HEK293 (cell line): ENCODE results near the gene MYMK.

Source experiments
- CTCF ChIA-PET: fragments of 350-600 bp; formaldehyde crosslinking; extraction: SDS; loops from one replicate; lab custom pipeline; 2021; ENCODE audit warnings: antibody characterized with exemption; lab: Yijun Ruan, JAX
- POLR2A ChIA-PET: fragments of 300-600 bp; formaldehyde crosslinking; extraction: SDS; loops from one replicate; lab custom pipeline; 2020; ENCODE audit warnings: antibody characterized with exemption, inconsistent platforms; lab: Yijun Ruan, JAX
- H3K27ac ChIP-seq: fragments of 200-500 bp; sonication (Bioruptor generic); 2 replicates; pipeline ENCODE4 v1.5.1; 2014; ENCODE audit warnings: low read depth, low read length, control low read depth, inconsistent platforms; ENCODE audit errors: extremely low read depth
- H3K36me3 ChIP-seq, 2 experiments: fragments of 200-500 bp in 1 of 2; sonication (Bioruptor generic) in 1 of 2; 1 replicate in 1 of 2; 2 replicates in 1 of 2; pipeline ENCODE4 v1.5.1; 2014 to 2017; ENCODE audit warnings: inconsistent platforms in 2 of 2, low read length in 2 of 2; ENCODE audit not compliant: control insufficient read depth in 2 of 2, insufficient read depth in 1 of 2
- H3K4me1 ChIP-seq: fragments of 200-500 bp; sonication (Bioruptor generic); 2 replicates; pipeline ENCODE4 v1.5.1; 2014; ENCODE audit warnings: mild to moderate bottlenecking, low read length, inconsistent platforms; ENCODE audit not compliant: control insufficient read depth, insufficient read depth
- H3K4me3 ChIP-seq: 2 replicates; pipeline ENCODE4 v1.5.1; 2011; ENCODE audit warnings: low read depth, mild to moderate bottlenecking, control low read depth, low read length, moderate library complexity
- H3K9me3 ChIP-seq: fragments of 200-500 bp; sonication (Bioruptor generic); 2 replicates; pipeline ENCODE4 v1.5.1; 2014; ENCODE audit warnings: low read depth, low read length, inconsistent platforms; ENCODE audit not compliant: control insufficient read depth, insufficient read depth
- GFI1B ChIP-seq: fragments of 450-650 bp; formaldehyde crosslinking; IDR thresholded peaks from 2 replicates; pipeline ENCODE4 v1.5.1; 2016; ENCODE audit warnings: missing biosample characterization, missing genetic modification characterization
- HIC1 ChIP-seq: fragments of 450-650 bp; formaldehyde crosslinking; IDR thresholded peaks from 2 replicates; pipeline ENCODE4 v1.5.1; 2016; ENCODE audit warnings: missing biosample characterization, missing genetic modification characterization
- HOXC10 ChIP-seq: sonication (generic); formaldehyde crosslinking; IDR thresholded peaks from 2 replicates; pipeline ENCODE4 v1.8.1; 2023; ENCODE audit warnings: mild to moderate bottlenecking, missing genetic modification reagents
- KLF7 ChIP-seq: fragments of 450-650 bp; formaldehyde crosslinking; IDR thresholded peaks from 2 replicates; pipeline ENCODE4 v1.5.1; 2016; ENCODE audit warnings: missing biosample characterization, missing genetic modification characterization, borderline replicate concordance
- PATZ1 ChIP-seq: fragments of 450-650 bp; formaldehyde crosslinking; IDR thresholded peaks from 2 replicates; pipeline ENCODE4 v1.5.1; 2016; ENCODE audit warnings: missing biosample characterization, missing genetic modification characterization
- REST ChIP-seq: fragments of 450-650 bp; formaldehyde crosslinking; IDR thresholded peaks from 2 replicates; pipeline ENCODE4 v1.5.1; 2016; ENCODE audit warnings: missing biosample characterization, missing genetic modification characterization
- ZBTB1 ChIP-seq: fragments of 450-650 bp; formaldehyde crosslinking; IDR thresholded peaks from 2 replicates; pipeline ENCODE4 v1.5.1; 2016; ENCODE audit warnings: missing biosample characterization, missing genetic modification characterization
- ZBTB26 ChIP-seq: fragments of 450-650 bp; formaldehyde crosslinking; optimal IDR thresholded peaks from 2 replicates; pipeline ENCODE3; 2016; ENCODE audit warnings: missing biosample characterization, mild to moderate bottlenecking, missing genetic modification characterization
- ZBTB6 ChIP-seq: fragments of 450-650 bp; formaldehyde crosslinking; IDR thresholded peaks from 2 replicates; pipeline ENCODE4 v1.5.1; 2017; ENCODE audit warnings: missing biosample characterization, missing genetic modification characterization
- ZFP69B ChIP-seq: fragments of 450-650 bp; formaldehyde crosslinking; IDR thresholded peaks from 2 replicates; pipeline ENCODE4 v1.5.1; 2016; ENCODE audit warnings: missing biosample characterization, missing genetic modification characterization
- ZIC2 ChIP-seq: fragments of 450-650 bp; formaldehyde crosslinking; IDR thresholded peaks from 2 replicates; pipeline ENCODE4 v1.5.1; 2016; ENCODE audit warnings: missing biosample characterization, missing genetic modification characterization
- ZNF112 ChIP-seq: fragments of 450-650 bp; formaldehyde crosslinking; IDR thresholded peaks from 2 replicates; pipeline ENCODE4 v1.5.0; 2017; ENCODE audit warnings: missing biosample characterization, missing genetic modification characterization
- ZNF146 ChIP-seq: fragments of 450-650 bp; formaldehyde crosslinking; IDR thresholded peaks from 2 replicates; pipeline ENCODE4 v1.5.1; 2016; ENCODE audit warnings: missing biosample characterization, missing genetic modification characterization
- ZNF155 ChIP-seq: fragments of 450-650 bp; formaldehyde crosslinking; IDR thresholded peaks from 2 replicates; pipeline ENCODE4 v1.5.1; 2016; ENCODE audit warnings: missing biosample characterization, missing genetic modification characterization
- ZNF211 ChIP-seq: fragments of 450-650 bp; formaldehyde crosslinking; IDR thresholded peaks from 2 replicates; pipeline ENCODE4 v1.5.1; 2016; ENCODE audit warnings: low read depth, missing biosample characterization, missing genetic modification characterization
- ZNF354C ChIP-seq: fragments of 450-650 bp; formaldehyde crosslinking; IDR thresholded peaks from 2 replicates; pipeline ENCODE4 v1.5.1; 2016; ENCODE audit warnings: missing biosample characterization, missing genetic modification characterization, low read depth, borderline replicate concordance
- ZNF521 ChIP-seq: fragments of 450-650 bp; formaldehyde crosslinking; IDR thresholded peaks from 2 replicates; pipeline ENCODE4 v1.5.1; 2017; ENCODE audit warnings: missing biosample characterization, mild to moderate bottlenecking, missing genetic modification characterization
- ZNF529 ChIP-seq: fragments of 450-650 bp; formaldehyde crosslinking; IDR thresholded peaks from 2 replicates; pipeline ENCODE4 v1.5.1; 2017; ENCODE audit warnings: missing genetic modification characterization, missing biosample characterization; ENCODE audit not compliant: insufficient replicate concordance
- ZNF621 ChIP-seq: fragments of 450-650 bp; formaldehyde crosslinking; IDR thresholded peaks from 2 replicates; pipeline ENCODE4 v1.5.1; 2017; ENCODE audit warnings: missing biosample characterization, missing genetic modification characterization
- ZNF768 ChIP-seq: fragments of 450-650 bp; formaldehyde crosslinking; IDR thresholded peaks from 2 replicates; pipeline ENCODE4 v1.5.1; 2018; ENCODE audit warnings: missing biosample characterization, mild to moderate bottlenecking, missing genetic modification characterization
- ZNF785 ChIP-seq: fragments of 450-650 bp; formaldehyde crosslinking; IDR thresholded peaks from 2 replicates; pipeline ENCODE4 v1.5.1; 2016; ENCODE audit warnings: missing biosample characterization, missing genetic modification characterization
- ZSCAN16 ChIP-seq: fragments of 450-650 bp; formaldehyde crosslinking; IDR thresholded peaks from 2 replicates; pipeline ENCODE4 v1.5.1; 2016; ENCODE audit warnings: missing biosample characterization, missing genetic modification characterization
- TF ChIP-seq, protein P1 (sequence below): fragments of 450-650 bp; formaldehyde crosslinking; IDR thresholded peaks from 2 replicates; pipeline ENCODE4 v1.5.1; 2016; ENCODE audit warnings: missing biosample characterization, missing genetic modification characterization

MYMK gene

DNA sequence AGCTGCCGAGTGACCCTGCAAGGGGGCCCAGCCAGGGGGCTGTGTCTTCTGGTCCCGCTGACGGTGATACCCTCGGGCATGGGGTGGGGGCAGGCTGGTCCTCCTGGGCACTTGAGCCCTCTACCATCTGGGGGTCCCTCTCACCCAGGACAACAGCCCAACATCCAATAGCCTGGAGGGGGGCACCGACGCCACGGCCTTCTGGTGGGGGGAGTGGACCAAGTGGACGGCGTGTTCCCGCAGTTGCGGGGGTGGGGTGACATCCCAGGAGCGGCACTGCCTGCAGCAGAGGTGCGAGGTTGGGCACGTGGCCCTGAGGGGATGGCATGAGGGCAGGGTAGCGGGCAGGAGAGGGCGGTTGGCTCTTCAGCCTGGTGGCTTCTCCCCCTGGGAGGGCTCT is 12.5 kb upstream of the MYMK start:
- CTCF ChIA-PET, result interaction anchor here (1.4 kb wide), 1 partner anchor 190 kb away, joined by 4 read pairs; no protein-coding TSS in a partner anchor
- TF ChIP-seq ZNF621 (tag by site-specific recombination) (no peak), PATZ1 (no peak), HOXC10 (CRISPR knock-in tag) (no peak), ZNF785 (tag by site-specific recombination) (no peak), ZBTB1 (tag by site-specific recombination) (no peak), HIC1 (no peak), ZBTB6 (tag by site-specific recombination) (no peak), ZIC2 (tag by site-specific recombination) (no peak), ZBTB26 (no peak), ZNF146 (tag by site-specific recombination) (no peak), ZFP69B (tag by site-specific recombination) (no peak), ZNF112 (tag by site-specific recombination) (no peak), ZNF768 (no peak), GFI1B (tag by site-specific recombination) (no peak), ZNF354C (tag by site-specific recombination) (no peak)
- TF ChIP-seq, all 188 proteins: peak for 0
- POLR2A ChIA-PET, result no interaction called here
- Histone ChIP-seq H3K4me3 (no peak overlapping the region), H3K4me1 (no peaks in the 10 kb centered on the region), H3K9me3 (no peaks in the 10 kb centered on the region), H3K27ac (no peak overlapping the region), H3K36me3 (no peaks in the 10 kb centered on the region)

DNA sequence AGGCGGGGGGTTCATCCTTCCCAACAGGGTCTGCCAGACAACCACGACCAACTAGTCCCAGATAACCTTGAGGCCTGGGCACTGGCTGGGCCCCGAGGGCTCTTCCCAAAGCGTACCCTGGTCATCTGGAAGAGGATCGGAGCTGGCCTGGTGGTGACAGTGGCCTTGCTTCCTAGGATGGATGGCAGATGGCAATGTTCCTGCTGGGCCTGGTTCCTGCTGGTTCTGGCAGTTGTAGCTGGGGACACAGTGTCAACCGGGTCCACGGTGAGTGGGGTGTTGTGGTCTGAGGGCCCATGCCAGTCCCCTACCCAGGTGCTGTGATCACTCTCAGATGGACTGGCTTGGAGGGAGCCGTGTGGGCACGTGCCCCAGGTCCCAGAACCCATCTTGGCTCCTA is 11.8 kb upstream of the MYMK start:
- H3K4me1 ChIP-seq, result no peaks in the 10 kb centered on the region
- TF ChIP-seq GFI1B (tag by site-specific recombination) (no peak), ZSCAN16 (tag by site-specific recombination) (no peak), ZNF521 (tag by site-specific recombination) (no peak), REST (tag by site-specific recombination) (no peak), KLF7 (tag by site-specific recombination) (no peak), ZBTB6 (tag by site-specific recombination) (no peak), ZNF768 (no peak), ZNF529 (tag by site-specific recombination) (no peak), ZNF211 (tag by site-specific recombination) (no peak), ZNF155 (tag by site-specific recombination) (no peak)
- TF ChIP-seq, protein P1, sequence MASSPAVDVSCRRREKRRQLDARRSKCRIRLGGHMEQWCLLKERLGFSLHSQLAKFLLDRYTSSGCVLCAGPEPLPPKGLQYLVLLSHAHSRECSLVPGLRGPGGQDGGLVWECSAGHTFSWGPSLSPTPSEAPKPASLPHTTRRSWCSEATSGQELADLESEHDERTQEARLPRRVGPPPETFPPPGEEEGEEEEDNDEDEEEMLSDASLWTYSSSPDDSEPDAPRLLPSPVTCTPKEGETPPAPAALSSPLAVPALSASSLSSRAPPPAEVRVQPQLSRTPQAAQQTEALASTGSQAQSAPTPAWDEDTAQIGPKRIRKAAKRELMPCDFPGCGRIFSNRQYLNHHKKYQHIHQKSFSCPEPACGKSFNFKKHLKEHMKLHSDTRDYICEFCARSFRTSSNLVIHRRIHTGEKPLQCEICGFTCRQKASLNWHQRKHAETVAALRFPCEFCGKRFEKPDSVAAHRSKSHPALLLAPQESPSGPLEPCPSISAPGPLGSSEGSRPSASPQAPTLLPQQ (tag by site-specific recombination), result no peak

More for the DNA sequence above, 11.8 kb upstream of the MYMK start:
- Histone ChIP-seq H3K36me3 (no peaks in the 10 kb centered on the region), H3K9me3 (no peaks in the 10 kb centered on the region), H3K4me3 (no peak overlapping the region), H3K27ac (no peak overlapping the region)
- POLR2A ChIA-PET, result no interaction called here
- CTCF ChIA-PET, result interaction anchor here (0.8 to 1.4 kb wide), 2 partner anchors 189 to 191 kb away, joined by 3 to 4 read pairs; no protein-coding TSS in a partner anchor
